Cardiac muscle cell (in vitro differentiated cells and primary cell): ENCODE results near the gene FCER1G. TPM values are rescaled to one million over a fixed set of nuclear protein-coding genes. Genes with fewer than 3 reads are reported as not detected.

Source experiments
- DNase-seq, 2 donors: peaks; one replicate each; pipeline versions ENCODE4 v3.0.0 to v3.0.0-alpha.2; 2010 to 2017; ENCODE audit warnings: low read depth in 1 of 2, low spot score in 1 of 2
- H3K27ac ChIP-seq: fragments of 200-600 bp; sonication (generic); 2 replicates; pipeline ENCODE4 v1.5.1; 2016
- H3K27me3 ChIP-seq: fragments of 200-600 bp; sonication (generic); 2 replicates; pipeline ENCODE4 v1.6.0; 2016; ENCODE audit warnings: control low read depth
- H3K36me3 ChIP-seq: fragments of 200-600 bp; sonication (generic); 2 replicates; pipeline ENCODE4 v1.5.1; 2016; ENCODE audit warnings: control low read depth
- H3K4me1 ChIP-seq: fragments of 200-600 bp; sonication (generic); 2 replicates; pipeline ENCODE4 v1.8.1; 2017; ENCODE audit warnings: low read depth, mild to moderate bottlenecking, mixed run types
- H3K4me3 ChIP-seq: fragments of 200-600 bp; sonication (generic); 2 replicates; pipeline ENCODE4 v1.5.1; 2016; ENCODE audit warnings: mild to moderate bottlenecking
- H3K9me3 ChIP-seq: fragments of 200-600 bp; sonication (generic); 2 replicates; pipeline ENCODE4 v1.5.1; 2017; ENCODE audit warnings: low read depth, mild to moderate bottlenecking, control low read depth
- polyA plus RNA-seq: library from polyadenylated mRNA; unstranded; fragments of >200 nt; fragmentation: Nextera tagmentation; extraction: Ambion mirVana; gene quantifications from 2 replicates; pipeline ENCODE4 v1.2.1, GENCODE V29; 2016
- total RNA-seq: library from RNA; depleted of rRNA; stranded (reverse); fragments of >200 nt; gene quantifications from 2 replicates; pipeline ENCODE4 v1.2.3, GENCODE V29; 2016
- TF ChIP-seq, protein P1 (sequence below): IDR thresholded peaks from 2 replicates; pipeline ENCODE4 v1.5.1; 2012; ENCODE audit warnings: low read depth, mild to moderate bottlenecking, low read length

The FCER1G gene
- total and polyA plus RNA-seq, 2 experiments from 2014 or later, result 0.50 TPM; not detected in 1

DNA sequence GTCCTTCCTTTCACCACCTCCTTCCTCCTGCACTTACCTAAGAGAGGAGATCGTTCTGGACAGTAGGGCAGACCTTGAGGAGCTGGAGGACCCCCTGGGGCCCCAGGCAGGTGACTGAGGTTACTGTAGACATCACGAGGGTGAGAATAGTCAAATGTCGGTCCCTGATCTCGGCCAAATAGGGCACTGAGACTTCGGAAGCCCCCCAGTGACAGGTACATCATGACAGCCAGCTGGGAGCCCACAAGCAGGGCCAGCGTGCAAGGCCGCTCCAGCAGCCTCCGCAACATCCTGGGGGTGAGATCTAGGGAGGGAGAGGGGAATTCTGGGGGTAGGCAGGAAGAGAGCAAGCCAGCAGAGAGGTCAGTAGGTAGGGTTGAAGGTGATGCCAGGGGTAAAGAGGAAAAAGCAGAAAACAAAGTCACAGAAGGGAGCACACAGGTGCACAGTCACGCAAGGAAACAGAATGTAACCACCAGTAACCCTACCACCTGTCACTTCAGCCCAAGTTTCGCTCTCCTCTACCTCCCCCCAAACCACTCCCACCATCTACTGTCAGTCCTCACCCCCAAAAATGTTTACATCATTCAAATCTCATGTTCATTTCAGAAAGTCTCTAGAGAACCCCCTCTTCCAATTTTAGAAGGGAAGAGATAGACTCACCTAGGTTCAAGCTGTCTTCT, 39.2 kb upstream of the FCER1G start:
- H3K36me3 ChIP-seq, result peaks cover 29% of the 10 kb centered on the region
- no peak overlapping the region for H3K4me3 ChIP-seq
- H3K27me3 ChIP-seq, result no peaks in the 10 kb centered on the region
- H3K27ac ChIP-seq, result no peak overlapping the region
- H3K9me3 ChIP-seq, result no peaks in the 10 kb centered on the region
- TF ChIP-seq, protein P1, sequence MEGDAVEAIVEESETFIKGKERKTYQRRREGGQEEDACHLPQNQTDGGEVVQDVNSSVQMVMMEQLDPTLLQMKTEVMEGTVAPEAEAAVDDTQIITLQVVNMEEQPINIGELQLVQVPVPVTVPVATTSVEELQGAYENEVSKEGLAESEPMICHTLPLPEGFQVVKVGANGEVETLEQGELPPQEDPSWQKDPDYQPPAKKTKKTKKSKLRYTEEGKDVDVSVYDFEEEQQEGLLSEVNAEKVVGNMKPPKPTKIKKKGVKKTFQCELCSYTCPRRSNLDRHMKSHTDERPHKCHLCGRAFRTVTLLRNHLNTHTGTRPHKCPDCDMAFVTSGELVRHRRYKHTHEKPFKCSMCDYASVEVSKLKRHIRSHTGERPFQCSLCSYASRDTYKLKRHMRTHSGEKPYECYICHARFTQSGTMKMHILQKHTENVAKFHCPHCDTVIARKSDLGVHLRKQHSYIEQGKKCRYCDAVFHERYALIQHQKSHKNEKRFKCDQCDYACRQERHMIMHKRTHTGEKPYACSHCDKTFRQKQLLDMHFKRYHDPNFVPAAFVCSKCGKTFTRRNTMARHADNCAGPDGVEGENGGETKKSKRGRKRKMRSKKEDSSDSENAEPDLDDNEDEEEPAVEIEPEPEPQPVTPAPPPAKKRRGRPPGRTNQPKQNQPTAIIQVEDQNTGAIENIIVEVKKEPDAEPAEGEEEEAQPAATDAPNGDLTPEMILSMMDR, result no peak
- H3K4me1 ChIP-seq, result no peaks in the 10 kb centered on the region
- DNase-seq, result no peak

DNA sequence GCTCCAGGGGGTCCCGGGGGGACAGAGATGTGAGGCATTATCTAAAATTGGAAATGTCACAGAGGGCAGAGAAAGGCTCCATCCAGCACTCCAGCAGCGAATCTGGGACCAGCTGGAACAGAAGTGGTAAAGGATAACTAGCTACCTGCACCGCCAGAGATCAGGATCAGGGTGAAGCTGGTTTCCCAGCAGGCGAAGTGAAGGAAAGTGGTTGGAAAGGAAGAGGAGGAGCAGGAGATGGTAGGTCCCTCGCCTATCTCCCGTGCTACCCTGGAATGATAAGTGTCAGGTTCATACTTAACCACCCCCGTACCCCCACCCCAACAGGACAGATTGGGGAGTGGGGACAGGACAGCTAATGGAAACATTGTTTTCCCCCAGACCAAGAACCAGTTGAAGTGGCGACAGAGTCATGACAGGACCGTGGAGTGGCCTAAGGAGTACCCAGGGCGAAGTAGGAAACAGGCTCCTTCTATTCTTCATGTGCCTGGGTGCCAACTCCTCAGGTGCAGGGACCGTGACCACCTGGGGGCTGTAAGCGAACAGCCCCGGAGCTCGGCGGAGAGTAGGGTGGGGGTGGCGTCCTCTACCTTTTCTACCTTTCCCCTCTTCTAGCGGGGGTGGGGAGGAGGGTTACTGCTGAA, 38.5 kb upstream of the FCER1G start:
- TF ChIP-seq, protein P1, result no peak
- peaks cover 23% of the 10 kb centered on the region for H3K36me3 ChIP-seq
- H3K27me3 ChIP-seq, result no peaks in the 10 kb centered on the region
- H3K27ac ChIP-seq, result peak overlapping the region; percentile 44
- H3K9me3 ChIP-seq, result no peaks in the 10 kb centered on the region
- peak overlapping the region; percentile 61 for H3K4me3 ChIP-seq
- no peak for DNase-seq
- H3K4me1 ChIP-seq, result no peaks in the 10 kb centered on the region

DNA sequence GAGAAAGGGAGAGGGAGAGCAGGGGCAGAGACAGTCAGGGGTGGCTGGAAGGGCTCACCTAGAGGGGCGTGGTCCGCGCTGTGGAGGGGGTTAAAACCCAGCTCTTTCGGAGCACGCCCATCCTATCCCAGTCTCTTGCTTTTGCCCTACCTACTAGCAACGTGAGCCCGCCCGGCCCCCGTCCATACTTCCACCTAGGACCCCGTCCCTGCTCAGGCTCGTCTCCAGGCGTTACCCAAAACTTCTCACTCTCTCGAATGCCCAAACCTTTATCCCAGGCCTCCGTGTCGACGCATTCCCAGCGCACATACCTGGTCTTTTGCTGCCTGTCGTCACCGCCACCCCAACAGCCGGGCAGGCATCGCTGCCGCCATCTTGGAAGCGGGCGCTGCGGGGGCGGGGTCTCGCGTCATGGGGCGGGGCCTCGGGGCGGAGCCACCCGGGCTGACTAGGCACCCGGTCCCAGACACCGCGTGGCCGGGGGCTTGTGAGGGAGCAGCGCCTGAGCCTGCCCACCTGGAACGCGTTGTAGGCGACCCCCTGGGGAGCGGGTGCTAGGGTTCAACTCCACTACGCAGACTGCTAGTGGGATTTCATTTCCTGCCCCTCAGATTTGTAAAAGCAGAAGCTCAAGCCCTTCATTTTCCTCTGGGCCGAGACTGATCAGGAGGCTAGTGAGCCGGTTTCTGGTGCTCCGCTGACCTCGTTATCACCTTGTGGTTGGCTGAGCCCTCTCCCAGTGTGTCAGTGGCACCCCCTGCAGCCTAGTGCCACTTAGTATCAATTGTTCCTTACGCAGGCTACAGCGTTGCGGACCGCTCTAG, 37.8 kb upstream of the FCER1G start, which contains the start of gene B4GALT3:
TSS of gene B4GALT3 (minus strand) at position 396 of the 824 bp plus-strand sequence. CDS start 1,447 bp downstream, outside the sequence.
- DNase-seq, result peak; percentile 84 to 92
- TF ChIP-seq, protein P1, result no peak
- Histone ChIP-seq H3K4me1 (no peaks in the 10 kb centered on the region), H3K27me3 (no peaks in the 10 kb centered on the region), H3K36me3 (peaks cover 21% of the 10 kb centered on the region), H3K27ac (peak within 1 kb of the TSS; percentile 44), H3K4me3 (peak within 1 kb of the TSS; percentile 61), H3K9me3 (no peaks in the 10 kb centered on the region)

DNA sequence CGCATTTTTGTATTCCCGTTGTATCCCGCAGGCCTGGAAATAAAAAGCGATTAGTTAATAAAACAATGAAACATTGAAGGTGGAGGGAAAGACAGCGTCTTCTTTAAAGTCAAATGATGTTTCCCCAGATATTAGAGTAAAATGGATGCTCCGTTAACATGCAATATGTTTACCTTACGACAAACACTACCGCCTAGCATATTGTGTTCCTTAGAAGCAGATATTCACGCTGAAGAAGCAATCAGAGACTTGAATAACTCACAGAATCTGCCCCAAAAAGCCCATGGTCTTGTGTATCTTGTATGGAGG, 37.2 kb upstream of the FCER1G start:
- Histone ChIP-seq H3K4me3 (no peak overlapping the region), H3K4me1 (no peaks in the 10 kb centered on the region), H3K27me3 (no peaks in the 10 kb centered on the region), H3K36me3 (peaks cover 20% of the 10 kb centered on the region), H3K27ac (peak overlapping the region; percentile 44), H3K9me3 (no peaks in the 10 kb centered on the region)
- DNase-seq, result no peak
- TF ChIP-seq, protein P1, result no peak

DNA sequence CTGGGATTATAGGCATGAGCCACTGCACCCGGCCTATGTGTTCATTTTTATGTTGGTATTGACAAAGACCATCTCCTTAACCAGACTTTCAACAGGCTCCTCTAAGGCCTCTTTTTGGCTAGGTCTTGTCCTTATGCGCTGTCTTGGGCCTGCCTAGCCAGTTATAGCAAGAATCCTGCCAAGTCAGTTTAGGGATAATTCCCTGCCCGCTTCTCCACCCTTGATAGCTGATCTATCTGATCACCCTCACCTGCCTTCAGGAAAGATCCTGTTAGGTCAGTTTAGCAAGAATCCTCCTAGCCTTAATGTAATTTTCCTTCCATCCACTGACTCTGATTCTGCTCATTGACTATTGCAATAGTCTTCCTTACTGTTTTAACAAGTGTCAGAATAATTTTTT, 35.4 kb upstream of the FCER1G start:
- H3K4me3 ChIP-seq, result no peak overlapping the region
- DNase-seq, result no peak
- H3K4me1 ChIP-seq, result no peaks in the 10 kb centered on the region
- H3K36me3 ChIP-seq, result peaks cover 7% of the 10 kb centered on the region
- H3K27ac ChIP-seq, result no peak overlapping the region
- TF ChIP-seq, protein P1, result no peak
- no peaks in the 10 kb centered on the region for H3K9me3 ChIP-seq
- no peaks in the 10 kb centered on the region for H3K27me3 ChIP-seq
